Lung microvascular endothelial cell (primary cell): ENCODE data around the gene MITD1. TPM values are rescaled to one million over a fixed set of nuclear protein-coding genes. Genes with fewer than 3 reads are reported as not detected.
"Not testable (repeated sequence)": the region's sequence is repeated elsewhere in the genome, so short reads cannot be mapped to it uniquely, and the experiment has no call there.

Experiments
- DNase-seq, 2 donors: peaks; one replicate each; pipeline versions ENCODE4 v3.0.0 to v3.0.0-alpha.2; 2010; ENCODE audit warnings: low read depth in 2 of 2
- total RNA-seq: library from RNA; depleted of rRNA; stranded (reverse); fragments of >200 nt; gene quantifications from 2 replicates; pipeline ENCODE4 v1.2.1, GENCODE V29; 2014

The MITD1 gene
- total RNA-seq, 1 donor from 2014 or later: 18.5 TPM

DNA sequence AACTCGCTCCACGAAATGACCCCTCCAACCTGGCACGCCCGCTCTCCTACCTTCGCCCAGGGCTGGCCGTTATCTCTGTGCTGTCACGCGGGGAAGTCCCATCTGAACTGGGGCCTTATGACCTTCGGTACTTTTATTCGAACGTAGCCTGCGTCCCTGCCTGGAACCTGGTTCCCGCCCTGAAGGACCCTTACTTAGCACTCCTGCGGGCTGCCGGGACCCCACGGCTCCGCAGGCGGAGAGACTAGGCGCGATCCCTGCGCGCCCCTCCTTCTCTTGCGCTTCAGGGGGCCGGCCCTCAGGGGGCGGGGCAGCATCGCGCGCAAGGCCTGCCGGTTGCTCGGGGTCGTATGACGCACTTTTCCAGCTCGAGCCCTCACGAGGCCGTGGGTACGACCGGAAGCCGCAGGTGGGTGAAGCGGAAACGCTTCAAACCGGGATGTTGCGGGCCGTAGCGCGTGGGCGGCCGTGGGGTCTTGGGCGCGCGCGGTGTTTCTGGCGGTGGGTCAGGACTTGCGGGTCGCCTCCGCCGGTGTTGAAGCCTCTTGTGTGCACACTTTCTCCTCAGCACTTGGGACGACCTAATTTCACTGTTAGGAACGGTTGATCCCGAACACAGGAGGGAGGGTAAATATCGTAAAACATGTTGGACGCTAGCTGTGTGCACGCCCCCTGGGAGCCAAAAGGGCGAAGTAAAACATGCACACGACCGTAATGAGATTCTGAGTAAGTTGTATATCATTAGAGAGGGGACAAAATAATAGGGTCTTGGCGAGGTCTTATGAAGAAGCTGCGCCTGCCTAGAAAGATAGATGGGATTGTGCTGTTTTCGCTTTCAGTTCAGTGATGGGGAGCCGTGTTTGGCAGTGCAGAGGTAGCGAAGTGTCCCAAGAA lies 26.0 kb downstream of the MITD1 start, which contains the start of the genes LIPT1 and TSGA10:
TSS of gene LIPT1 (plus strand) at position 325 of the 894 bp plus-strand sequence. CDS start 6,991 bp downstream, outside the sequence.
TSS of gene TSGA10 (minus strand) at position 300 of the 894 bp plus-strand sequence. CDS start 45,503 bp downstream, outside the sequence.
- DNase-seq: peak; percentile 90 to 95

- peak in 1 of 2 donors; percentile 32 for DNase-seq
Observed at GRCh38 chr2:99153921-99154604, 26.8 kb downstream of the MITD1 start.

- DNase-seq: no peak
Observed at GRCh38 chr2:99152199-99152895, 28.5 kb downstream of the MITD1 start.

GRCh38 chr2:99150706-99151105 lies 30.2 kb downstream of the MITD1 start:
- DNase-seq: no peak

- DNase-seq: peak; percentile 64 to 83
Observed at GRCh38 chr2:99141110-99142108, 39.4 kb downstream of the MITD1 start, which contains the start of gene C2orf15. Gene C2orf15 (plus strand): TSS chr2:99141707. CDS start chr2:99150559, 8,852 bp downstream.

GRCh38 chr2:99140860-99141109 lies 40.1 kb downstream of the MITD1 start:
- peak in 1 of 2 donors; percentile 13 for DNase-seq

DNA sequence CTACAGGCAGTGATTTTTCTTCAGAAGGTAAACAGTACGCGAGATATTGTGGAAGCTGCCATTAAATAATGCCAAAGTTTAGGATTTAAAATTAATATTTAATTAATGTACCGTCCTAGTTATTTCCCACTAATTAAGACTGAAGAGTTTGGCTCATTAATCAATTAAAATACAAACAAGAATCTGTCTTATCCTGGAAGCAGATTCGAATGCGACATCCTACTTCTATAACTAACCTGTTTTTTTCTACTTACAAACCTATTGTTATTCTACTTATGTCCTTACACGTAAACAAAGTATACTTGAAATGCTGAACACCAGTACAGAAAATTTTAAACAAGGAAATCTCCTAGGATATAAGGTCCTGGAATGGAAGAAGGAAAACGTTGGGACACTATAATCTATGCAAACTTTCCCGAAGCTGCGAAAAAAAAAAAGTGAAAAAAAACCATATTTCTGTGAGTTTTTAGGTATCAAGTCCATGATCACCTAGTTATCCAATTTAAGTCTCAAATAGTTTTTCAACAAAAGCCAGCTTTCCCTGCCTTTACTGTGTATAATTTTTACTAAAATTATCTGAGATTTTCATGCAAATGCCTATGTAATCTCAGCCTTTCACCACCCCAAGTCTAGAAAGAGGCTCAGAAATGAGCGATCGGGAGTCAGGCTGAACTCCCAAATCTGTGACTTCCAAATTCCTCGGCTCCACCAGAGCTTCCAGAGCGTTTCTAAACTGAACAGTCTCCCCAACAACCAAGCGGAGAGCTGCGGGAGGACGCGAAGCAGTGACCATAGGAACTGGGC lies 40.6 kb downstream of the MITD1 start:
- no peak for DNase-seq

DNA sequence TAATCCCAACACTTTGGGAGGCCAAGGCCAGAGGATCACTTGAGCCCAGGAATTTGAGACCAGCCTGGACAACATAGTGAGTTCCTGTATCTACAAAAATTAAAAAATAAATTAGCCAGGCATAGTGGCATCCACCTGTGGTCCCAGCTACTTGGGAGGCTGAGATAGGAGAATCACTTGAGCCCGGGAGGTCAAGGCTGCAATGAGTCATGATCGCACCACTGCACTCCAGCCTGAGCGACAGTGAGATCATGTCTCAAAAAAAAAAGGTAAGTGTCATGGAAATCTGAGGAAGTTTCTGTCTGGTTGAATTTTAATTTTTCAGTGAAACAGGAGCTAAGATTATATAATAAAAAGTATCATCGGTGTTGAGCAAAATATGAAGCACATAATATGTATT lies 41.9 kb downstream of the MITD1 start:
- DNase-seq: no peak

GRCh38 chr2:99135044-99135556 lies 45.8 kb downstream of the MITD1 start:
- not testable (repeated sequence) for DNase-seq

GRCh38 chr2:99127981-99128380 lies 52.9 kb downstream of the MITD1 start:
- no peak for DNase-seq

Other genes with a start within 250 kb of the MITD1 start
- 0.60 and 2.2 TPM in 2 replicates for gene CRACDL, start 244.8 kb downstream of the MITD1 start, total RNA-seq
- 0.20 and 0.22 TPM in 2 replicates for gene C2orf15, start 39.4 kb downstream of the MITD1 start, total RNA-seq
- gene TSGA10, start 26.1 kb downstream of the MITD1 start, total RNA-seq: 0.44 and 1.4 TPM in 2 replicates
- 3.3 and 4.8 TPM in 2 replicates for gene LIPT1, start 26.1 kb downstream of the MITD1 start, total RNA-seq
- 24.6 and 27.7 TPM in 2 replicates for gene MRPL30, start 126 bp upstream of the MITD1 start, total RNA-seq
- not detected in 2 replicates for gene LYG2, start 74.6 kb upstream of the MITD1 start, total RNA-seq
- gene LYG1, start 120.1 kb upstream of the MITD1 start, total RNA-seq: 0.22 and 0.40 TPM in 2 replicates
- 54.8 and 57.3 TPM in 2 replicates for gene TXNDC9, start 155.3 kb upstream of the MITD1 start, total RNA-seq
- gene EIF5B, start 156.3 kb upstream of the MITD1 start, total RNA-seq: 12.7 and 14.6 TPM in 2 replicates